KMS-11 (cell line): Measurements from ENCODE around the gene RUVBL2.

Experiments used
- H2AFZ ChIP-seq: fragments of 200-600 bp; sonication (generic); 2 replicates; pipeline ENCODE4 v1.6.1; 2016; ENCODE audit warnings: antibody characterized with exemption, mixed run types, low read depth
- H3K27ac ChIP-seq: fragments of 200-600 bp; sonication (generic); 2 replicates; pipeline ENCODE4 v1.6.1; 2016; ENCODE audit warnings: mild to moderate bottlenecking, mixed run types
- H3K27me3 ChIP-seq: fragments of 200-600 bp; sonication (generic); 2 replicates; pipeline ENCODE4 v1.6.1; 2017; ENCODE audit warnings: mild to moderate bottlenecking, low read depth, mixed run types, moderate library complexity; ENCODE audit not compliant: insufficient read depth
- H3K36me3 ChIP-seq: fragments of 200-600 bp; sonication (generic); 2 replicates; pipeline ENCODE4 v1.6.1; 2017; ENCODE audit warnings: mild to moderate bottlenecking, mixed run types; ENCODE audit not compliant: insufficient read depth
- H3K4me1 ChIP-seq: fragments of 200-600 bp; sonication (generic); 2 replicates; pipeline ENCODE4 v1.6.1; 2016; ENCODE audit warnings: mild to moderate bottlenecking, low read depth, mixed run types; ENCODE audit not compliant: poor library complexity, severe bottlenecking
- H3K4me2 ChIP-seq: fragments of 200-600 bp; sonication (generic); 2 replicates; pipeline ENCODE4 v1.7.0; 2016; ENCODE audit warnings: mild to moderate bottlenecking, mixed run types
- H3K4me3 ChIP-seq: fragments of 200-600 bp; sonication (generic); IDR thresholded peaks from 2 replicates; pipeline ENCODE4 v1.6.1; 2017; ENCODE audit warnings: low read depth, low read length, mixed read lengths; ENCODE audit not compliant: insufficient read depth
- H3K79me2 ChIP-seq: fragments of 200-600 bp; sonication (generic); 2 replicates; pipeline ENCODE4 v1.6.1; 2016; ENCODE audit warnings: low read depth, mixed run types; ENCODE audit not compliant: insufficient read depth
- H3K9ac ChIP-seq: fragments of 200-600 bp; sonication (generic); 2 replicates; pipeline ENCODE4 v1.6.1; 2016; ENCODE audit warnings: mild to moderate bottlenecking, mixed run types
- H4K20me1 ChIP-seq: fragments of 200-600 bp; sonication (generic); 2 replicates; pipeline ENCODE4 v1.6.1; 2016; ENCODE audit warnings: mild to moderate bottlenecking, mixed run types; ENCODE audit not compliant: insufficient read depth
- TF ChIP-seq, protein P1 (sequence below): fragments of 200-600 bp; sonication (generic); conservative IDR thresholded peaks from 2 replicates; pipeline ENCODE4 v1.6.1; 2017; ENCODE audit warnings: low read depth, mild to moderate bottlenecking, antibody characterized with exemption, low read length, moderate library complexity, mixed read lengths

RUVBL2 gene

DNA sequence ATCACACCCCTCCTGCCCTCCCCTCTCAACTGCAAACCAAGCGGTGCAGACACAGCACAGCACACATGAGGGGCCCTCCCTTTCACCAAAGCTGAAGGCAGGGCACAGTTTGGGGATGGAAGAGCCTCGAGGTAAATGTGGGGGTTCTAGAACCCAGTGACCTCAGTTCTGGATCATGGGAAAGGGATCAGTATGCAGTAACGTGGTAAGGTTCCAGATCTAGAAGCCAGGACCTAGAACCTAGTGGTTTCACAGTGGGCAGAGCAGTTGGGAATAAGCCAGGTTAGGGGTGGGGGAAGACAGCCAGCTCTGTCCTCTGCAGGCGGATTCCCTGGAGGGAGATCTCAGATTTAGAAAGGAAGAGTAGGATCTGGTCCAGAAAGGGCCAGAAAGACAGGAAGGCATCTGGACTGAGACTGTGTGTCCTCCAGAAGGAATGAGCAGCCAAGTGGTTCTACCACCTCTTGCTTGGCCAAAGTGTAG lies 25.5 kb upstream of the RUVBL2 start:
- Histone ChIP-seq H3K4me2 (no peak overlapping the region), H3K9ac (no peak overlapping the region), H3K27me3 (no peaks in the 10 kb centered on the region), H2AFZ (no peak overlapping the region), H3K4me3 (no peak overlapping the region), H3K27ac (no peak overlapping the region), H3K79me2 (peaks cover 11% of the 10 kb centered on the region), H3K4me1 (peaks cover 30% of the 10 kb centered on the region), H3K36me3 (no peaks in the 10 kb centered on the region), H4K20me1 (no peaks in the 10 kb centered on the region)
- TF ChIP-seq, protein P1, sequence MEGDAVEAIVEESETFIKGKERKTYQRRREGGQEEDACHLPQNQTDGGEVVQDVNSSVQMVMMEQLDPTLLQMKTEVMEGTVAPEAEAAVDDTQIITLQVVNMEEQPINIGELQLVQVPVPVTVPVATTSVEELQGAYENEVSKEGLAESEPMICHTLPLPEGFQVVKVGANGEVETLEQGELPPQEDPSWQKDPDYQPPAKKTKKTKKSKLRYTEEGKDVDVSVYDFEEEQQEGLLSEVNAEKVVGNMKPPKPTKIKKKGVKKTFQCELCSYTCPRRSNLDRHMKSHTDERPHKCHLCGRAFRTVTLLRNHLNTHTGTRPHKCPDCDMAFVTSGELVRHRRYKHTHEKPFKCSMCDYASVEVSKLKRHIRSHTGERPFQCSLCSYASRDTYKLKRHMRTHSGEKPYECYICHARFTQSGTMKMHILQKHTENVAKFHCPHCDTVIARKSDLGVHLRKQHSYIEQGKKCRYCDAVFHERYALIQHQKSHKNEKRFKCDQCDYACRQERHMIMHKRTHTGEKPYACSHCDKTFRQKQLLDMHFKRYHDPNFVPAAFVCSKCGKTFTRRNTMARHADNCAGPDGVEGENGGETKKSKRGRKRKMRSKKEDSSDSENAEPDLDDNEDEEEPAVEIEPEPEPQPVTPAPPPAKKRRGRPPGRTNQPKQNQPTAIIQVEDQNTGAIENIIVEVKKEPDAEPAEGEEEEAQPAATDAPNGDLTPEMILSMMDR: no peak

GRCh38 chr19:48968813-48969218 lies 24.9 kb upstream of the RUVBL2 start:
- Histone ChIP-seq H3K4me2 (no peak overlapping the region), H3K27me3 (no peaks in the 10 kb centered on the region), H3K79me2 (peaks cover 11% of the 10 kb centered on the region), H4K20me1 (no peaks in the 10 kb centered on the region), H3K4me3 (no peak overlapping the region), H3K4me1 (peaks cover 24% of the 10 kb centered on the region), H2AFZ (no peak overlapping the region), H3K36me3 (no peaks in the 10 kb centered on the region), H3K9ac (no peak overlapping the region), H3K27ac (no peak overlapping the region)
- TF ChIP-seq, protein P1: no peak

GRCh38 chr19:48969276-48970138 lies 24.2 kb upstream of the RUVBL2 start:
- Histone ChIP-seq H3K79me2 (peaks cover 11% of the 10 kb centered on the region), H3K4me2 (no peak overlapping the region), H2AFZ (no peak overlapping the region), H3K9ac (no peak overlapping the region), H4K20me1 (no peaks in the 10 kb centered on the region), H3K27ac (no peak overlapping the region), H3K36me3 (no peaks in the 10 kb centered on the region), H3K4me3 (no peak overlapping the region), H3K4me1 (peaks cover 17% of the 10 kb centered on the region), H3K27me3 (no peaks in the 10 kb centered on the region)
- TF ChIP-seq, protein P1: no peak

- H4K20me1 ChIP-seq: no peaks in the 10 kb centered on the region
- H3K9ac ChIP-seq: no peak overlapping the region
- H3K36me3 ChIP-seq: no peaks in the 10 kb centered on the region
- H3K4me2 ChIP-seq: no peak overlapping the region
- H3K27ac ChIP-seq: no peak overlapping the region
- no peak overlapping the region for H2AFZ ChIP-seq
- TF ChIP-seq, protein P1: no peak
- H3K79me2 ChIP-seq: peaks cover 11% of the 10 kb centered on the region
- H3K4me3 ChIP-seq: no peak overlapping the region
- no peaks in the 10 kb centered on the region for H3K27me3 ChIP-seq
- peaks cover 15% of the 10 kb centered on the region for H3K4me1 ChIP-seq
Observed at GRCh38 chr19:48970139-48970766, 23.4 kb upstream of the RUVBL2 start.
